T-helper 1 cell treated with Interleukin-12 subunit alpha and Interleukin-12 subunit beta and Interleukin-4 antibody, amounts not matched to agents 30 ng/mL and 1 ng/mL, for 36 hours (primary cell): ENCODE measurements around the gene LGALS13. TPM values are rescaled to one million over a fixed set of nuclear protein-coding genes. Genes with fewer than 3 reads are reported as not detected.

Experiments
- intact Hi-C: fragments of 100-400 bp; cut with micrococcal nuclease; formaldehyde crosslinking; loops from one replicate; pipeline ENCODE4 v1.15.1; 2024
- total RNA-seq: library from RNA; stranded (reverse); gene quantifications from 2 replicates; pipeline ENCODE4 v1.2.3, GENCODE V29; 2022

LGALS13 gene
- total RNA-seq, 1 donor from 2014 or later = not detected

- intact Hi-C loops = no loop called here
Measured at GRCh38 chr19:39613597-39613996, 11.3 kb downstream of the LGALS13 start.

GRCh38 chr19:39617745-39618144 is 15.4 kb downstream of the LGALS13 start:
- intact Hi-C loops = no loop called here

- intact Hi-C loops = no loop called here
Measured at GRCh38 chr19:39623946-39624345, 21.6 kb downstream of the LGALS13 start.

- intact Hi-C loops = loop anchor here (2.0 kb wide), 1 partner anchor 75 kb away; no protein-coding TSS in a partner anchor
Measured at GRCh38 chr19:39627631-39628030, 25.3 kb downstream of the LGALS13 start.

- intact Hi-C loops = no loop called here
Measured at GRCh38 chr19:39631178-39631577, 28.9 kb downstream of the LGALS13 start.

DNA sequence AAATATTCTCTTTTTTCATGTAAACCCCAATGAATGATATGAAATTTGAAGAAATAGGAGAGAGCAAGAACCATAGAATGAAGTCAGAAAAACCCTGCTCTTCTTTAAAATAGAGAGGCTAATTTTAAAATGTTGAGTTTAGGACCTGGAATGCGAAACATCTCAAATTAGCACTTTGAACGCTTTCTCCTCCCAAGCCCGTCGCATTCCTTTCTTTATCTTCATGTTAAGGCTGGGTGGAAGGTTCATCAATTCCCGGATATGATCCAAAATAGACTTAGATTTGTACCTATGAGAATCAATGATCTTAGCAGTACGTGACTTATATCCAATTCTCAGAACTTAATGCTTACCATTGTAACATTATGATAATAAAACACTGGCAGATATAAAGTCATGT is 29.3 kb downstream of the LGALS13 start:
- intact Hi-C loops = no loop called here

GRCh38 chr19:39637891-39638290 is 35.6 kb downstream of the LGALS13 start:
- intact Hi-C loops = no loop called here

DNA sequence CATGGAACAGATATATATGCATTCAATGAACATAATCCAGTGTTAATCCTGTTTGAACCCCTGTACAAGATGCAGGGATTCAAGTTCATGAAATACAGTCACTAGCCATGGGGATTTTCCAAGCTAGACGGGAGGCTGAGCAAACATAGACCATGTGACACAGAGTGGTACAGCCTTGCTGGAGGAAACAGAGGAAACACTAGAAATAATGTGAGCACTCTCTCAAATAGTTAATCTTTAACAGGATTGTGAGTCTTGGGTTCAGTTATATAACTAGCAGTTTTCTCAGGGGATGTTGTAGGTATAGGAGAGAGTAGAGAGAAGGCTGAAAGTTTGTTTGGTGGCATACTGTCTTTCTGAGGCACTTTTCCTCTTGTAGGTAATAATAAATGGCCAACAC is 39.4 kb downstream of the LGALS13 start:
- intact Hi-C loops = no loop called here

DNA sequence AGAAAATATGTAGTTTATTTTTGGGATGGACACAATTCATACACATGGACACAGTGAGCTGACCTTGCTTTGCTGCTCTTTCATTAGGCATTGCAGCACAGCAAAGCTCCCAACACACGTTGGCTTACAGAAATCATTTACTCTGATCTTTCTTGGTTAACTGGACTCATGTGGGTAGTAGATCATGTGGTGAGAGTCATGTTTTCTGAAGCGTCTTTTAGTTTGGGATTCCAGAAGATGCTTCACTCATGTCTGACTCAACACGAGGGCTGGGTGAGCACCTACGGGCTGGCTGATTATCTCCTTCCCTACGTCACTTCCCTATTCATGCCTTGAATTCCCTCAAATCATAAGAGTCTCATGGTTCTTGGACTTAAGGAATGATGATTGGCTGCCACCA is 41.3 kb downstream of the LGALS13 start:
- intact Hi-C loops = no loop called here

DNA sequence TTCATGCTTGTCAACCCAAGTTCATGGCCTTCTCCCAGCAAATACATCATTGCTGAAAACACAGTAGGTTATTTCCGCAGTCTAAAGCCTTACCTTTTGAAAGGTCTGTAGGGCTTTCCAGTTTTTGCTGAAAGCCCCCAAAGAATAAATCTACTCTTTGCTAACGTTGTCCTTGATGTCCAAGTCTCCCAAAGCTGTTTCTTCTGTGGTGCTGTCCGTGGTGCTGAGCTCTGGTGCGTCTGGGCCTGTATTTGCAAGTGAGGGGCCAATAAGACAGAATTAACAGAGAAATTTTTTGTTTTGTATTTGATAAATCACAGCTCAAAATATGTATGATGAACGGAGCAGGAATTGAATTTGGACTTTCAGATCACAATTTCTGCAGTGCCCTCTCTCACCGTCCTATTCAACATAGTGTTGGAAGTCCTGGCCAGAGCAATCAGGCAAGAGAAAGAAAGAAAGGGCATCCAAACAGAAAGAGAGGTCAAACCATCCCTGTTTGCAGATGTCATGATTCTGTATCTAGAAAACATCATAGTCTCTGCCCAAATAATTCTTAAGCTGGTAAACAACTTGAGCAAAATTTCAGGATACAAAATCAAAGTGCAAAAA is 43.6 kb downstream of the LGALS13 start:
- intact Hi-C loops = no loop called here

DNA sequence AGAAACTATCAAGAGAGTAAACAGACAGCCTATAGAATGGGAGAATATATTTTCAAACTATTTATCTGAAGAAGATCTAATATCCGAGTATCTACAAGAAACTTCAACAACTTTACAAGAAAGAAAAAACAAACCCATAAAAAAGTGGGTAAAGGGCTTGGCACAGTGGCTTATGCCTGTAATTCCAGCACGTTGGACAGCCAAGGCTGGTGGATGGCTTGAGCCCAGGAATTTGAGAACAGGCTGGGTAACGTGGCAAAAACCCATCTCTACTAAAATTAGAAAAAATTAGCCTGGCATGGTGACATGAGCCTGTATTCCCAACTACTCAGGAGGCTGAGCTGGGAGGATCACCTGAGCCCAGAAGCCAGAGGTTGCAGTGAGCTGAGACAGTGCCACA is 45.6 kb downstream of the LGALS13 start:
- intact Hi-C loops = no loop called here

GRCh38 chr19:39655613-39656012 is 53.3 kb downstream of the LGALS13 start, which contains the start of gene LGALS16:
TSS of gene LGALS16 (plus strand) at chr19:39655913. CDS start at chr19:39655962, 49 bp downstream.
- intact Hi-C loops = no loop called here

Other genes starting within 250 kb of the LGALS13 start
- 42.7 and 44.2 TPM in 2 replicates for gene PAF1, start 211.4 kb upstream of the LGALS13 start, total RNA-seq
- gene MED29, start 211.1 kb upstream of the LGALS13 start, total RNA-seq = 41.5 and 46.8 TPM in 2 replicates
- gene ZFP36, start 195.7 kb upstream of the LGALS13 start, total RNA-seq = 74.5 and 80.1 TPM in 2 replicates
- 66.5 and 70.5 TPM in 2 replicates for gene PLEKHG2, start 189.9 kb upstream of the LGALS13 start, total RNA-seq
- gene RPS16, start 166.6 kb upstream of the LGALS13 start, total RNA-seq = 1,962 and 2,021 TPM in 2 replicates
- 172 and 181 TPM in 2 replicates for gene SUPT5H, start 156.9 kb upstream of the LGALS13 start, total RNA-seq
- 67.6 and 68.0 TPM in 2 replicates for gene TIMM50, start 121.7 kb upstream of the LGALS13 start, total RNA-seq
- 0.27 and 0.51 TPM in 2 replicates for gene DLL3, start 103.6 kb upstream of the LGALS13 start, total RNA-seq
- gene SELENOV, start 87.4 kb upstream of the LGALS13 start, total RNA-seq = not detected in 2 replicates
- gene EID2B, start 69.7 kb upstream of the LGALS13 start, total RNA-seq = 2.6 and 3.6 TPM in 2 replicates
- gene EID2, start 62.4 kb upstream of the LGALS13 start, total RNA-seq = 15.3 and 18.2 TPM in 2 replicates
- not detected in 2 replicates for gene LGALS16, start 53.4 kb downstream of the LGALS13 start, total RNA-seq
- gene LGALS14, start 102.0 kb downstream of the LGALS13 start, total RNA-seq = 0.27 and 0.37 TPM in 2 replicates
- gene CLC, start 135.5 kb downstream of the LGALS13 start, total RNA-seq = 0.83 and 2.3 TPM in 2 replicates
- gene LEUTX, start 176.3 kb downstream of the LGALS13 start, total RNA-seq = not detected in 2 replicates
- 9.1 and 9.8 TPM in 2 replicates for gene DYRK1B, start 231.6 kb downstream of the LGALS13 start, total RNA-seq
- 292 and 309 TPM in 2 replicates for gene FBL, start 243.9 kb downstream of the LGALS13 start, total RNA-seq